Measurements from ENCODE around the gene SLC6A6. TPM values are rescaled to one million over a fixed set of nuclear protein-coding genes. Genes with fewer than 3 reads are reported as not detected.
A peak's percentile ranks its signal among the peaks of the same experiment; 100 is the strongest.

SLC6A6 gene
- total RNA-seq, 1 donor from 2014 or later = 35.4 TPM

DNA sequence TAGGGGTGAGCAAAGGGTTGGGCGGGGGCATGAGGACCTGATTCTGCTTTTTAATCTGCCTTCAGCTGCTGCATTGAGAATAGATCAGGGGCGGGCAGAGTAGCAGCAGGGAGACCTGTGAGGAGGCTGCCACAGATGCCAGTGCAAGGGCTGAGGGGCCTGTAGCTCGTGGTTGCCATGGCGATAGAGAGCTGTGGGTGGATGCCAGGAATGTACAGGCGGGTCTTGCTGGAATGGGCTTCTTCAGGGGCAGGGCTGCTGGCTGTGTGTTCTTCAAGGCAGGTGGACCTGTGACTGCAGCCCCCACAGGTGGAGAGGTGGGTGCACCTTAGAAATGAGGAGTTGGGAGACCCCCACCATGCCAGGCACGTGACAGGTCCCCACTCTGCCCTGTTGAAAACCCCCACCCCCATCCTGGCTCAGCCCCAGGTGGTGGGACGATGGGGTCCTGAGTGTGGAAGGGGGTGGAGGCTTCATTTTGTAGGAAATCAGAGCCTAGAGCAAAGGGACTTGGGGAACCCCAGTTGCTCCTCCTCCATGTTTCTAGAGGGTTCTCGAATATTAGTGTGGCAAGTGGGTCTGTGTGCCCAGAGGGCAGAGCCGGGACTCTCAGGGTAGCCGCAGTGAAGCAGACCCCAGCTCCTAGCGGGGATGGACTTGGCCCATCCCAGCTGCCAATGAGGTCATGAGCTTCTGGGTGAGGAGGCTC lies 38.3 kb downstream of the SLC6A6 start:
- H3K36me3 ChIP-seq = peaks cover 12% of the 10 kb centered on the region
- intact Hi-C loops (cut with micrococcal nuclease) = no loop called here
- H3K4me3 ChIP-seq = no peak overlapping the region
- DNase-seq = no peak
- H3K27me3 ChIP-seq (ENCODE audit: low read depth) = peaks cover 48% of the 10 kb centered on the region
- peaks cover 71% of the 10 kb centered on the region for H3K4me1 ChIP-seq
- TF ChIP-seq CTCF (IDR thresholded peaks at IDR 0.05; ENCODE audit: borderline replicate concordance) = no peak
- H3K27ac ChIP-seq (replicated peaks) = peak overlapping the region; percentile 73
- no peaks in the 10 kb centered on the region for H3K9me3 ChIP-seq (replicated peaks)

DNA sequence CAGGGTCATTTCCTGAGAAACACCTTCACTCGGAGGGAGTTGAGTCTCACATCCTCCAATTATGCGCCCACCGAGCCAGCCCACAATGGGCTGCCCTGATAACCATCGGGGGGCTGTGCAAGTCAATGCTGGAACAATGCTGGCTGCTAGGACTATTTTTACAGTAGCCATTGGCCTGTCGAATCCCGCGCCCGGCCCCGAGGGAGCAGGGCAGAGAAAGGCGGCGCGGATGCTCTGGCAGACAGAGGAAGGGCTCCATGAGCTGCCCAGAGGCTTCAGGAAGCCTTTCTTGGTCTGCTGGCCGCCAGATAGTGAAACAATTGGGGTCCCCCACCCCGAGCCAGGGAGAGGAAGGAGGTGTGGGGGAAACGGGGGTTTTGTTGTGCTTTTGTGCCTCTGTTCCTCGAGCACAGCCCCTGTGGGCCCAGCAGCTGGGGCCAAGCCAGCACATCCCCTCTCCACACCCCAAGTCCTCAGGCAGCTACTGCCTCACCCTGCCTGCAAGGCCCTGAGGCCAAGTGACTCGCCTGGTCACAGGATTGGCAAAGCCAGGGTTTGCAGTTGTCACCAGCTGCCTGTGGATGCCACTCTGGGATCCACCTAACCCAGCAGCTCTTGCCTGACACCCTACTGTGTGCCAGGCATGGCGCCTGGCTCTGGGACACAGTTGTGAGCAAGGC lies 39.0 kb downstream of the SLC6A6 start:
- DNase-seq = peak; percentile 56
- H3K27ac ChIP-seq (replicated peaks) = peak overlapping the region; percentile 73
- peaks cover 54% of the 10 kb centered on the region for H3K27me3 ChIP-seq (ENCODE audit: low read depth)
- H3K9me3 ChIP-seq (replicated peaks) = no peaks in the 10 kb centered on the region
- intact Hi-C loops (cut with micrococcal nuclease) = no loop called here
- no peak for TF ChIP-seq CTCF (IDR thresholded peaks at IDR 0.05; ENCODE audit: borderline replicate concordance)
- H3K4me3 ChIP-seq = no peak overlapping the region
- peaks cover 64% of the 10 kb centered on the region for H3K4me1 ChIP-seq
- H3K36me3 ChIP-seq = peaks cover 19% of the 10 kb centered on the region

DNA sequence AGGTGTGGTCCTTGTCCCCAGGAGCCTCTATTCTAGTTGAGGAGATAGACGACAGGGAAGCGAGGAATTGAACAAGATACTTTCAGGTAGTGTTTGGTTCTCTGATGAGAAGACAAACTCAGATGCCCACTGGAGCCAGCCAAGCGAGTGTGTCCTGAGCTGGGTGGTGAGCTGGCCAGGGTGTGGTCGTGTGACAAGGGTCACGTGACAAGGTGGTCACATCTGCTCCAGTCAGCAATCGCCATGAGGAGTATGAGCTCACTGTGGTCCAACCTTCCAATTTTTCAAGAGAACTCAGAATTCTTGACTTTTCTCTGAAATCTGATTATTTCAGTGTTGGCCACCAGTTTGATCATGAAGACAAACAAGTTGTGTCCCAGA lies 39.5 kb downstream of the SLC6A6 start:
- Histone ChIP-seq H3K36me3 (peaks cover 24% of the 10 kb centered on the region), H3K27me3 (ENCODE audit: low read depth) (peaks cover 55% of the 10 kb centered on the region), H3K27ac (replicated peaks) (peak overlapping the region; percentile 73), H3K4me1 (peaks cover 58% of the 10 kb centered on the region), H3K4me3 (no peak overlapping the region), H3K9me3 (replicated peaks) (no peaks in the 10 kb centered on the region)
- TF ChIP-seq CTCF (IDR thresholded peaks at IDR 0.05; ENCODE audit: borderline replicate concordance) = no peak
- DNase-seq = no peak
- intact Hi-C loops (cut with micrococcal nuclease) = no loop called here

DNA sequence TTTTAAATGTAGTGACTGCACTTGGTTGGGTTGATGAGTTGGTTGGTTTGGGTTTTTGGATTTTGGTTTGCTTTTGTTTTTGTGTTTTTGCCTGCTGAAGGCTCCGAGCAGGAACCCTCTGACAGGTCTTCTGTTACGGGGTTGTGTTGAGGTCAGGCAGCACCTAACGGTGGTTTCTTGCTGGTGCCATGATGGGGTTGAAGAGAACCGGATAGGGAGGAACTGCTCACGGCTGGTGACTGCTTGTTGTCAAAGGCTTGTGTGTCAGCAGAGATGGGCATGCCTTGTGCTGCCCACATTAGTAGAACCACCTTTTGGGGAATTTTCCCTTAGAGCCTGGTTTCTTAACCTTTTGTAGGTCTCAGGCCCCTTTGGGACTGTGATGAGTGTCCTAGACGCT lies 42.0 kb downstream of the SLC6A6 start:
- no peak for DNase-seq
- intact Hi-C loops (cut with micrococcal nuclease) = no loop called here
- no peak for TF ChIP-seq CTCF (IDR thresholded peaks at IDR 0.05; ENCODE audit: borderline replicate concordance)
- H3K9me3 ChIP-seq (replicated peaks) = no peaks in the 10 kb centered on the region
- peaks cover 46% of the 10 kb centered on the region for H3K36me3 ChIP-seq
- H3K4me3 ChIP-seq = no peak overlapping the region
- H3K27ac ChIP-seq (replicated peaks) = no peak overlapping the region
- H3K4me1 ChIP-seq = peaks cover 46% of the 10 kb centered on the region
- peaks cover 61% of the 10 kb centered on the region for H3K27me3 ChIP-seq (ENCODE audit: low read depth)

DNA sequence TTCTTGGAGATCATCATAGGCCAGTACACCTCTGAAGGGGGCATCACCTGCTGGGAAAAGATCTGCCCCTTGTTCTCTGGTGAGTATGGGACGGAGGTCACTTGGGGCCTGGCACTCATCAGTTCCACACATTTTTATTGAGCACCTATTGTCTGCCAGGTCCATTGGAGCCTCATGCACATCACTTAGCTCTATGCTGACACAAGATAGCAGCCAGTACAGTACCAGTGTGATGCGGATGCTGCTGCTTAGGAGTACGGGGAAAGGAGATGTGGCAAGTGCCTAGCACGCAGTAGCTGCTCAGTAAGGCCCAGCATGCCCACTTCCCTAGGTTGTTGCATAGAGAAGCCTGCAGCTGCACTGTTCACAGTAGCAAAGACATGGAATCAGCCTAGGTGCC lies 43.4 kb downstream of the SLC6A6 start:
- Histone ChIP-seq H3K36me3 (peaks cover 49% of the 10 kb centered on the region), H3K4me3 (no peak overlapping the region), H3K27ac (replicated peaks) (no peak overlapping the region), H3K9me3 (replicated peaks) (no peaks in the 10 kb centered on the region), H3K27me3 (ENCODE audit: low read depth) (peaks cover 59% of the 10 kb centered on the region), H3K4me1 (peaks cover 41% of the 10 kb centered on the region)
- intact Hi-C loops (cut with micrococcal nuclease) = no loop called here
- no peak for TF ChIP-seq CTCF (IDR thresholded peaks at IDR 0.05; ENCODE audit: borderline replicate concordance)
- DNase-seq = no peak

Data from left ventricle myocardium inferior (tissue), 1 donor.